MCF 10A (cell line): ENCODE results near the gene C6orf62. TPM values are rescaled to one million over a fixed set of nuclear protein-coding genes. Genes with fewer than 3 reads are reported as not detected.

Source experiments
- total RNA-seq: library from RNA; stranded (reverse); gene quantifications from 2 replicates; pipeline ENCODE4 v1.2.3, GENCODE V29; 2022

Gene C6orf62
- total RNA-seq, 1 experiment from 2014 or later, result 96.2 TPM

Other genes with a start within 250 kb of the C6orf62 start
- 0.16 and 0.20 TPM in 2 replicates for gene GPLD1, start 229.6 kb downstream of the C6orf62 start, total RNA-seq
- gene ALDH5A1, start 224.2 kb downstream of the C6orf62 start, total RNA-seq, result 1.7 and 2.0 TPM in 2 replicates
- 0.05 TPM in 1 of 2 replicates, not detected in the other for gene KIAA0319, start 73.0 kb downstream of the C6orf62 start, total RNA-seq
- 27.6 and 28.2 TPM in 2 replicates for gene TDP2, start 52.3 kb downstream of the C6orf62 start, total RNA-seq
- gene ACOT13, start 52.1 kb downstream of the C6orf62 start, total RNA-seq, result 29.4 and 31.4 TPM in 2 replicates
- gene GMNN, start 55.8 kb upstream of the C6orf62 start, total RNA-seq, result 12.5 and 22.4 TPM in 2 replicates
- not detected in 2 replicates for gene ARMH2, start 79.8 kb upstream of the C6orf62 start, total RNA-seq
- gene RIPOR2, start 216.8 kb upstream of the C6orf62 start, total RNA-seq, result 3.5 and 4.9 TPM in 2 replicates